ENCODE data around the gene HMGCLL1.

DNA sequence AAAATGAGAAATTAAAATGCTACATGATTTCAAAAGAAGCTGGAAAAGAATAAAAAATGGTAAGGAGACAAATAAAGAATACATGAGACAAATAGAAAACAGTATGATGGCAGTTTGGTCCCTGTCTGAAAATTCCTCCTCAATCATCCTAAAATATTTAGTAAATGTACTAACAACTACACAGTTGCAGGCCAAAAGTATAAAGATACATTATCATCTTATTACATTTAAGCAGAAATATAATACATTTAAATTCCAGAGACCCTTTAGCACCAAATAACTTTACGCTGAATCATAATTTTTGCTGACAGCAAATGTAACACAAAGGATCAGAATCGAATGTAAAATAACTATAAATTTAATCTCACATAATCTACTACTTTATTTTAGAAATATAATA, 4.4 kb downstream of the HMGCLL1 start:
- TF ChIP-seq, protein P1, sequence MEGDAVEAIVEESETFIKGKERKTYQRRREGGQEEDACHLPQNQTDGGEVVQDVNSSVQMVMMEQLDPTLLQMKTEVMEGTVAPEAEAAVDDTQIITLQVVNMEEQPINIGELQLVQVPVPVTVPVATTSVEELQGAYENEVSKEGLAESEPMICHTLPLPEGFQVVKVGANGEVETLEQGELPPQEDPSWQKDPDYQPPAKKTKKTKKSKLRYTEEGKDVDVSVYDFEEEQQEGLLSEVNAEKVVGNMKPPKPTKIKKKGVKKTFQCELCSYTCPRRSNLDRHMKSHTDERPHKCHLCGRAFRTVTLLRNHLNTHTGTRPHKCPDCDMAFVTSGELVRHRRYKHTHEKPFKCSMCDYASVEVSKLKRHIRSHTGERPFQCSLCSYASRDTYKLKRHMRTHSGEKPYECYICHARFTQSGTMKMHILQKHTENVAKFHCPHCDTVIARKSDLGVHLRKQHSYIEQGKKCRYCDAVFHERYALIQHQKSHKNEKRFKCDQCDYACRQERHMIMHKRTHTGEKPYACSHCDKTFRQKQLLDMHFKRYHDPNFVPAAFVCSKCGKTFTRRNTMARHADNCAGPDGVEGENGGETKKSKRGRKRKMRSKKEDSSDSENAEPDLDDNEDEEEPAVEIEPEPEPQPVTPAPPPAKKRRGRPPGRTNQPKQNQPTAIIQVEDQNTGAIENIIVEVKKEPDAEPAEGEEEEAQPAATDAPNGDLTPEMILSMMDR (IDR thresholded peaks at IDR 0.05), result no peak
- no peak for TF ChIP-seq POLR2A (IDR thresholded peaks at IDR 0.05)
